Activated T-helper 1 cell treated with anti-CD3 and anti-CD28 coated beads, Interleukin-2, amount 50 U/mL, for 16 hours (primary cell): ENCODE results near the gene ARHGEF4.

Experiments used
- DNase-seq, 2 donors: peaks; one replicate each; pipeline ENCODE4 v3.0.0-alpha.2; 2020; ENCODE audit warnings: low read depth in 1 of 2, low spot score in 1 of 2

Gene ARHGEF4

DNA sequence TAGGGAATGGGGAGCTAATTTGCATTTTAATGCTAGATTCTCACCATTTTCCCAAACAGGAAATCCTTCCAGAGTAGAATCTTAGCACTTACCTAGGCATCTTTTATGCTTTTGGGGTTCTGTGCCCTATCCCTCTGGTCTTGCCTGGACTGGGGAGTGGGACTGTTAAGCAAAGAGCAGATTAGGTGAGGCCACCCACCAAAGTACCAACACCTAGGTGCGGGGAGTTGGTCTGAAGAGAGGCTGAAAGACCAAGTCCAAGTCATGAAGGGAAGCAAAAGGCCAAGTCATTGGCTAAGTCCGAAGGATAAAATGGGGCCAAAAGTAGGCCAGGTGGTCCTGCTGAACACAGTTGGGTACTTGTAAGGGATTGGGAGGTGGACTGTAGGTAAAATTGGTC lies 169.8 kb downstream of the ARHGEF4 start:
- DNase-seq: no peak

DNA sequence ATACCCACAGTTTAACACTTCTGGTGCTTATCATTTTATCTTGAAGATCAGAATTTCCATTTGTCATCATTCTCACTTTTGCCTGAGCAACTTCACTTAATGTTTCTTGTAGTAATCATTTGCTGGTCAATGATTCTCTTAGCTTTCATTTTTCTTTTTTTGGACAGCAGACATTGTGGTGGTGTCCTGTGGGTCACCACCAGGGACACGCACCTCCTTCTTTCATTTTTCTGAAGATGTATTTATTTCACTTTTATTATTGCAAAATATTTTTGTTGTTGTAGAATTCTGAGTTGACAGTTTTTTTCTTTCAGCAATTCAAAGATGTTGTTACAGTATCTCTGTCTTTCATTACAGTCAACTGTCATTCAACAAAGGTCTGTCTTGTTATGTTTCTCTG lies 172.3 kb downstream of the ARHGEF4 start:
- no peak for DNase-seq

DNA sequence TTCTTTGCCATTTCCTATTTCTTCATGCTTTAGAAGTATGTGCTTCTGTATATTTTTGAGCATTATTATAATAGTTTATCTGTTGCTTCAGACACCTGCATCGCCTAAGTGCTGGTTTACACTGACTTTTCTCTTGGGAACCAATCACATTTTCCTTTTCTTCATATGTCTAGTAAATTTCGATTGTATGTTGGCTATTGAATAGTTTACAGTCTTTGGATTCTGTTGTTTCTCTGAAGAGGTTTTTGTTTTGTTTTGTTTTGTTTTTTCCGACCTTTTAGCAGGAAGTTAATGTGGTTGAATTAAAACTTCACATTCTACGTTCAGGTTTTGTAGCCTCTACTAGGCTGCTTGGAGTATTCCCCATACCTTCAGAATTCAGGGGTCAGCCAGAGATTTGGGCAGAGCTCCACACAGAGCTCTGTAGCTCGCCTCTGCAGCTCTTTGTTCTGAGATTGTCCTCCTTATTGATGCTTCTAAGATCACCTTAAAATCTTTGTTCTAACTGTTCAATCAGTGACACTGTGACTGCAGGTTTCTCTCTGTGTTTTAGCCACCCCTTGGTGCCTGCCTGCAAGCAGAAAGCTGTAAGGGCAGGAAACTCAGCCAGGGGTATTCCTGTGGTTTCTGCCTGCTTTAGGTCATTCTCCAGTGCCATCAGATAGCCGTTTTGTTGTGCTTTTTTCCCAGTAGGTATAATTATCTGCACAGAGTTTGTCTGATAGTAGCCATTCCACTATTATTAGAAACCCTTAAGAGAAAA lies 173.2 kb downstream of the ARHGEF4 start:
- DNase-seq: no peak

DNA sequence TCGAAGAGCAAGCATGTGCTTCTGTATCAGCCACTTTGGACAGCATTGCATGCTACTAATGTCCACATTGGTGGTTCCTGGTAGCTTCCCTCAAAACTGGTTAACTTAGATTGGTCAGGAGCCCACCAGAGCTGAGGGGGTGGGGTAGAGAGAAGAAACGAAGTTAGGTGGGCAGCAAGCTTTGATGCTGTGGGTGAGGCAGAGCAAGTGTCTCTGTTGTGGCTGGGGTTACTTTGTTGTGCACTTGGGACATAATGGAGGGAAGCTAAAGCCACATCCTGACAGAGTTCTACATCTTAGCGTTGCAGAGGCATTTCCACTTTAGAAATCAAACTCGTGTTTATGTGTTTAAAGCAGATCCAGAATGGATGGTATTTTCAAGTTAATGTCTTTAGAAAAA lies 173.9 kb downstream of the ARHGEF4 start:
- no peak for DNase-seq

DNA sequence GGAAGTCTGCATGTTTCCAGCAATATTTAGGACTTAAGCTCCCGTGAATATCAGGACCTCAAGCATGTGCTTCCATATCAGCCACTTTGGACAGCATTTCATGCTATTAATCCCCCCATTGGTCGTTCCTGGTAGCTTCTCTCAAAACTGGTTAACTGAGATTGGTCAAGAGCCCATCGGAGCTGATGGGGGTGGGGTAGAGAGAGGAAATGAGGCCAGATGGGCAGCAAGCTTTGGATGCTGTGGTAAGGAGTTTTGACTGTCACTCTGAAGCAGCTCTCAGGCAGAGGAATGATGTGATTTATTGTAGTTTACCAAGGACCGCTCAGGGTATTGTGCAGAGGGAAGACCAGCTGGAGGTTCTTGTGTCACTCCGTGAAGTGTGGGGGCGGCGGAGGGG lies 174.8 kb downstream of the ARHGEF4 start:
- no peak for DNase-seq

DNA sequence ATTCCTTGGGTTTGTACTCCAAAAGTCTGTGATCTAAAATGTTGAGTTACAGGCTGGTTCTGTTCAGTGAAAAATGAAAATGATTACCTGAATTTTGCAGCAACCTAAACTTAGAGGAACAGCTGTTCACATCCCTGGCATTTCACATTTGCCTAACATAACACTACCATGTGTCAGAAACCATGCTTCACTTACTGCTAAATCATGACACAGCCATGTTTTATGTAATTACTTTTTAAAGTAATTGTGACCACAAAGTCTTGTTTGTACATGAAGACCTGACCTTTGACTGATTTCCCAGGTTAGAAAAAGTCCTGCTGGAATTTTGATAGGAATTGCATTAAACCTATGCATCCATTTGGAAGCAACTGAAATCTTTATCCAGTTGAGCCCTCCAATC lies 177.4 kb downstream of the ARHGEF4 start:
- no peak for DNase-seq

DNA sequence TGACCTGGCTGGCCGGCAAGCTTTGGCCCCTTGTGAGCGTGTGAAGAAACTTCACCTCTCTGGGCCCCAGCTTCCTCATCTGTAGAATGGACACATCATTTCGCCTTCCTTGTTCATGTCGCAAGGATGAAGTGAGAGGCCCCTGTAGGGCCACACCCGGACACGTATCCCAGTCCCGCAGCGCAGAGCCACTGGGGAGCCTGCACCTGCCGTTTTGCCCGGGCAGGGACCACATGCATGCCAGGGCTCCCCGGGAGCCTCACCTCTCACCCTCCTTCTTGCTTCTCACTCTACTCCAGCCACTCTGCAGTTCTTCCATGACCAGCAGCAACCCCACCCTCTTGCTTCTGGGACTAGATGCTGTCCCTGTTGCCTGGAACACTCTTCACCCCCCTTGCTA lies 179.1 kb downstream of the ARHGEF4 start:
- no peak for DNase-seq

DNA sequence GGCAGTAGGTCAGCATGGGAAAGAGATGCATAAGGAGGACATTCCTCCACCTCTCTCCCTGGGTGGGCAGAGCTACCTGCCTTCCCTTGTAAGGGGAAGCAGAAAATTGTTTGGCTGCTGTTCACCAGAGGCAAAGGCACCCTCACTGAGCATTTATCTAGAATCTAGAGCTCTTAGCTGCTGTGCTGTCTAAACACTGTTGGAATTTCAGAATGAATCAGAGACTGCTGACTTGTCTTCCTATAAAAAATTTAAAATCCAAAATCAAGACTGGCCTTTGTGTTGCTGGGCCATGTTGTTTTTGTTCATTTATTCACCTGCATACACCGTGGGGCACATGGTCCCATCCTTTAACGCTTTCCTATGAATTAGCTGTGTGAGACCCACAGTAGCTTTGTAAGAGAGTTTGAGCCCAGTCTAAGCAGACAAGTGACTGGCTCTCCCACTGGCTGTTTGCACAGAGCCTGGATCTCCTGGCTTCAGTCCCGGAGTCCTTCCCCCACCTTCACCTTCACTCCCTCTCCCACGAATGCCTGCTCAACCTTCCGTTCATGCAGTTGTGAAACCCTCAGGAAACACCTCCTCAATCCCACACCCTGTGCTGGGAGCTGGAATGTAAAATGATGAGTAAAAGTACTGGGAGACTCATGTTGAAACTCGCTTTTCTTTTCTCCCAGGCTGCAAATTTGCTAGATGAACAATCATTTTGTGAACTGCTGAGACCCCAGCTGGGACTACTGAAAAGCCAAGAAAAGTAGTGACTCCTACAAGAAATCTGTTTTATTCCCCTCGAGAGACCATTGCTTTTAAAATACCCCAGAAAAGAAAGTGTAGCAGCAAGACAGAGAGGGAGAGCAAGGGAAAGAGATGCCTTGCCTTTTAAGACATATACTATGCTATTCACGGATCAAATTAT lies 180.4 kb downstream of the ARHGEF4 start:
- DNase-seq: no peak

DNA sequence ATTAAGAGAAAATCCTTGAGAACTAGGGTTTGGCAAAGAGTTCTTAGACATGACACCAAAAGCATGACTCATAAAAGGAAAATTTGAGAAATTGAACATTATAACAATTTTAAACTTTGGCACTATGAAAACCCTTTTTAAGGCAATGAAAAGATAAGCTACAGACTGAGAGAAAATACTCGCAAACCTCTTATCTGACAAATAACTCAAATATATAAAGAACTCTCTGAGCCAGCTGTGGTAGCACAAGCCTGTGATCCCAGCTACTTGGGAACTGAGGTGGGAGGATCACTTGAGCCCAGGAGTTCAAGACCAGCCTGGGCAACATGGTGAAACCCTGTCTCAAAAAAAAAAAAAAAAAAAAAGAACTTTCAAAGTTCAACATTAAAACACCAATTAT lies 186.0 kb downstream of the ARHGEF4 start:
- DNase-seq: no peak

DNA sequence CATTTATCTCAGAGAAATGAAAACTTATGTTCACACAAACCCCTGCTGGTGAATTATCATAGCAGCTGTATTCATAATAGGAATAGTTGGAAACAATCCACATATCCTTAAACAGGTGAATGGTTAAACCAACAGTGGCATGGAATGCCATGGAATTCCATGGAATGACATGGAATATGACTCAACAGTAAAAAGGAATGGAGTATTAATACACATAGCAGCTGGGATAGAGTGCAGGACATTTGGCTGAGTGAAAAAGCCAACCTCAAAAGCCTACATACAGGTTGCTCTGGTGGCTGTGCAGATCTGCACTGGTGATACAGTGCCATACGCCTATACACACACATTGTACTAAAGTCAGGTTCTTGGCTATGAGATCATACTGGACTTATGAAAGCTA lies 187.0 kb downstream of the ARHGEF4 start:
- DNase-seq: no peak

DNA sequence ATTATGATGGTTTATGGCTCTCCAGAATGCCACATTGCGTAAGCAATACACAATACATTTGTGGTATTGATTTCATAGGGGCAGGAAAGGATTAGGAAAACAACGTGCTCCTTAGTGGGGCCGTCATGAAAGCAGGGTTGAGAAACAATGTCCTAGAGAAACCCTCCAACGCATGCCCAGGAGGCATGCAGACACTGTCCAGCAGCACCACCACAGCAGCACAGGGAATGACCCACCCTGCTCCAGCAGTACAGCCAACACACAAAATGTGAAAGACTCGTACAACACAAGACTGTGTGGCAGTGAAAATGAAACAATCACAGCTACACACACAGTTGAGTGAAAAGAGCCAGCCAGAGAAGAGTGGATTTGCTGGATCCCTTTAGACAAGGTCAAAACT lies 190.2 kb downstream of the ARHGEF4 start:
- DNase-seq: no peak

DNA sequence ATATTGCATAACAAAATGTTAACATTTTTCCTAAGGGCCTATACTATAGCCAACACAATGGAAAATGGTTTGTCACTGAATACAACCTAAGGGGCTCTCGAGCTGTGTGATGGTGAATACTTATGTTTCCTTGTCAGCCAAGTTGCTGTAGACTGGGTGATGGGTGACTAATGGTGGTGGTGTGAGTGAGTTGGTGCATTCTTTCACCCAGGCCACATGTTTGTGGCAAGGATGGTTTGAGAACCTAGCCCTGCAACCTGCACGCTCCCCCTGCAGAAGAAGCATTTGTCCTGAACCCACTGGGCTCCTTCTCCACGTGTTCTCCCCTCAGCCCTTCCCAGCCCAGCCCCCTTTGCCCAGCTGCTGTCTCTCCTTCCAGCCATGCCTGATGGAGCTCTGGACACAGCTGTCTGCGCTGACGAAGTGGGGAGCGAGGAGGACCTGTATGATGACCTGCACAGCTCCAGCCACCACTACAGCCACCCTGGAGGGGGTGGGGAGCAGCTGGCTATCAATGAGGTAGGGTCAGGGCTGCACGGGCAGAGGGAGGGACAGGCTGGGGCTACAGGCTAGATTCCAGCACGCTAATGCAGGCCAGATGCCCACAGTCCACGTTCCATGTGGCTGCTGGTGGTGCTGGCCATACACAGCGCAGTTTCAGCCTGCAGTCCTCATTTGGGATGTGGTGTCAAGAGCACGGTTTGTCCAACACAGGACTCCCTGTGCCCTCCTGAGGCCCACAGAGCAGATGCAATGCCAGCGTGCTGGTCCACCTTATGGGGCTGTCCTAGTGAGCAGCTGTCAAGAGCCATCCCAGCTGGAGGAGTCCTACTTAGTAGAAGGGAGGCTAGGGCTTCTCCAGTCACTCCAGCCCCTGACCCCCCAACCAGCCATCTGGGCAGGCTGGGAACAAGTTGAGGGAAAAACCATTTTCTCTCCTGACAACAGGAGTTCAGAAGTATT lies 191.1 kb downstream of the ARHGEF4 start:
- no peak for DNase-seq

DNA sequence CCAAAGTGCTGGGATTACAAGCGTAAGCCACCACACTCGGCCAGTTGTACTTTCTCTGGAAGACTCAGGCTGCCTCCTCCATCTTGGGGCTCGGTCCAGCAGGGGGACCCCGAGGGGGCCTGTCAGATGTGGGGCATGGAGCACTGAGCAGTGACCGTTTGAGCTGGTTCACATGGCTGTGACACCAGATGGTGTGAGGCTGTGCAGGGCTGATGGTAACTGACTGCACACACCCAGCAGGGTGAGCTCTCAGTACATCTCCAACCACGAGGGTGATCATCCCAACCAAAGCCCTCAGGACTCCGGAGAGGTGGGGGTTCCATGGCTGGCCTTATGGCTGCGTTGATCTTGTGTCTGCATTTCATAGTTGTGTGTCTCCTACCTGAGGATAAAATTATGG lies 193.1 kb downstream of the ARHGEF4 start:
- DNase-seq: no peak

DNA sequence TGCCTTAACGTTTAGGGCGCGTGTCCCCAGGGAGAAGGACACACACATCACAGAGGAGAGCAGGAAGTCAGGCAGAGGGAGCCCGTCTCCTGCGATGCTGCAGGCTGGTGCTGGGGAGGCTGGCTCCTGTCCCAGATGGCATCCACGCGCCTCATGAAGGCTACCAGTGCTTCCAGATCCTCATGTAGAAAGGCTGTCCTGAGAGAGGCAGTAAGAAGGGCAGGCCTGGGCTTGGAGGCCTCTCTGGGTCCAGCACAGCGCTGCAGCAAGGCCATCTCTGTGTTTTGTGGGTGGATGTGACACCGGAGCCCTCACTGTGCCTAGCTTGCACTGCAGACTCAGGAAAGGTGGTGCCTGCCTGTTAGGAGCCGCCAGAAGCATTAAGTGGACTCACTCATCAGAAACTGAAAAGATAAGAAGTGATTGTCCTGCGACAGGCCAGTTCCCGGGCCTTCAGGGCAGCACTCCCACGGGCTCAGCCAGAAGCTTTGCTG lies 193.8 kb downstream of the ARHGEF4 start:
- DNase-seq: no peak

DNA sequence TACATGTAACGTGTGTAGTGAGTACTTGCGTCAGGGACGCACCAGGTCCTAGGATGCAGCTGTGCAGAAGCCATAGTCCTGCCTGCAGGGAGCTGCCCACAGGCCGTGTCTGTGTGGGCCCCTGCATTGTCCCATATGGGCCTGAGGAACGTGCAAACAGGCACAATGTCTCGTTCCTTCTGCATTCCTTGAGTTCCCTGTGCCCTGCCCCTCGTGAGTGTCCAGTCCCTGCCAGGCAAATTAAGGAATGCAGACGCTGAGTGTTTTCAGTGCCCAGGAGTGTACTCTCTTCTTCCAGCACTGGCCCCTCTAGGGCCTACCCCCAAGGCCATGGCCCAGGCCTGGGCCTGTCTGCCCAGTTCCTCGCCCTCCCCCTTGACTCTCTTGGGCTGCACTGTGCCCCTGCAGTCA lies 194.7 kb downstream of the ARHGEF4 start:
- no peak for DNase-seq

DNA sequence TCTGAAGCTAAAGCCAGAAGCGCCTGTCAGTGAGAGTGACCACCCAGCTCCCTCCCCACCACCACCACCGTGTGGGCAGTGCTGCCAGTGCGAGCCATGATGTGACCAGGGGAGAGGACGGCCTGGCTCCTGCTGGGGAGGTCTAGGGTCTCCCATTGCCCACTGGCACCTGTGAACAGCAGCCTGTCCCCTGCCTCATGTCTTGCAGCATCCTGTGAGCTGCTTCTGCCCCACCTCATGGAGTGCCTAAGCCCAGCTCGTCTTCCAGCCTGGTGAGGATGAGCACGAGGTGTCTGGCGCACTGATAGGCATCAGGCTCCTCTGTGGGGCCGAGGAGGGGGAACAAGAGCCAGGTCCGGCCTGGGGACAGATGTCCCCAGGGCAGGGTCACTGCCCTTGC lies 195.2 kb downstream of the ARHGEF4 start:
- no peak for DNase-seq

DNA sequence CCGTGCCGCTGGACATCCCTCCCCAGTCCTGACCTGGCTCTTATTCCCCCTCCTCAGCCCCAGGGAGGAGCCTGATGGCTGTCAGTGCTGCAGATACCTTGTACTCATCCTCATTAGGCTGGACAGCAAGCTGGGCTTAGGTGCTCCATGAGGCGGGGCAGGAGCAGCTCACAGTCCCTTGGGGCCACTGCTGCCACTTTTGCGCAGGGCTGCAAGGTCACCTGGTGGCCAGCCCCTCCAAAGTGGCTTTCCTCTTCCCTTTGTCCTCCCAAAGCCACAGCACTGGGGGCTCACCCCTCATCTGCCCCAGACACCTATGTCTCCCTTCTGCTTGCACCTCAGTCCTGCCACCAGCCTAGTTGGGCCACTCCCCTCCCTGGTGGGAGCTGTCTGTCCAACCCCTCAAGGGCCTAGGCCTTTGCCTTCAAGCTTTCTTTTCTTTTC lies 195.7 kb downstream of the ARHGEF4 start:
- no peak for DNase-seq

DNA sequence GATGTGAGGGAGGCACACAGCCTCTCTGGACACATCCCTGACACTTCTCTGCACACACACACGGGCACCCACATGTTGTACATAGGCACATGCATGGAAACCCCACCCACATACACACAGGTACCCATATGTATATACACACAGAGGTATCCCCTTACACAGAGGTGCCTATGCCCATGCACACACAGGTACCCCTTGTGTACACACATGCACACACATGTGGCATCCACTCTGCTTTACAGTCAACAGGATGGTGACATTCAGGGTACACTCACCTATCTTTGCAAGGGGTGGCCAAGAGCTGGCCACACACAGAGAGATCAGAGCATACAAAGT lies 197.0 kb downstream of the ARHGEF4 start:
- DNase-seq: no peak

DNA sequence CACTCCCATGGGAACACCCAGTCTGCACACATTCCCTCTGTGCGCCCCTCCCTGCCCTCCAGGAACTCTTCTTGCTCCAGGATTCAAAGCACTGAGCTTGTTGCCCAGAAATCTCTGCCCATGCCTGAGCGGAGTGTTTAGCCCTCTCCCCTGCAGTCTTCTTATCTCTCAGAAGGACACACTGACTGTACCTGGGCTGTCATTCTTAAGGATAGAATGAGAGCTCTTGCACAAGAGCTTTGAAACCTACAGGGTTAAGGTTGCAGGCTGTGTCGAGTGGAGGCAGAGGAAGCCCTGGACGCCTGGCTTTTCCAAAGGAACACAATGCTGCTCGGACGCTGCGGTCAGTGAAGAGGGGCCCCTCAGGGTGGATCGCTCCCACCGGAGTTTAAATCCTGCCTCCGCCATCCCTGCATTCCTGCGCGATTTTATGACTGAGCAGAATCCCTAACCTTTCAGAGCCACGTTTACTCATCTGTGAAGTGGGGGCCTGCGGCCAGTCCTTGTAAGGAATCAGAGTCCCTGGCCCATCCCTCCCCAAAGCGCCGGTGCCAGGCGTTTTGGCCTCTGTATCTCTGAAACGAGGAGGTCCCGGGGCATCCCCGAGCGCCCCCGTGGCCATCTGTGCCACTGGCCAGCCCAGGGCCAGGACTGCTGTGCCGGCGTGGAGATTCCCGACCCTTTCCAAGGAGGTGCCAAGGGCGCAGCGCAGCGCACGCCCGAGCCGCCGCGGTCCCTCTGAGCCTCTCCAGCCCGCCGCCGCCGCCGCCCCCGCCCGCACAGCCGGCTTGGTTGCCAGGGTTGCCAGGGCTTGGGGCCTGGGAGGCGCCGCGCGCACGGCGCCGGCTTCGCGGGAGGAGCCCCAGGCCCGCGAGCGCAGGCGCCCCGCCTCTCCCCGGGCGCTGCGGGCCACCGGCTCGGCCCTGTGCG lies 197.7 kb downstream of the ARHGEF4 start:
- no peak for DNase-seq
